Stimulated activated naive B cell treated with anti-CD40 and anti-IgM and Interleukin-4, amounts not matched to agents 10 μg/mL and 1 μg/mL and 100 μg/mL, for 72 hours (primary cell): ENCODE data around the gene ZC3H12C.
"Not testable (repeated sequence)": the region's sequence is repeated elsewhere in the genome, so short reads cannot be mapped to it uniquely, and the experiment has no call there.

Experiments used
- ATAC-seq, 2 donors: fragments of 150-1000 bp; cut with Tn5 transposase; replicated peaks; 2 replicates each; pipeline ENCODE4 v1.10.0; 2021; ENCODE audit warnings: moderate library complexity in 1 of 2
- DNase-seq: peaks from one replicate; pipeline ENCODE4 v3.0.0; 2021
- H3K27ac Mint-ChIP-seq: one replicate; pipeline ENCODE4 v1.8.0; 2022; ENCODE audit warnings: mild to moderate bottlenecking, mixed read lengths
- H3K27me3 Mint-ChIP-seq, 2 donors: one replicate each; pipeline ENCODE4 v1.8.0; 2022; ENCODE audit warnings: mixed read lengths in 2 of 2
- H3K36me3 Mint-ChIP-seq, 2 donors: one replicate each; pipeline ENCODE4 v1.8.0; 2022; ENCODE audit warnings: mixed read lengths in 2 of 2, mild to moderate bottlenecking in 1 of 2
- H3K4me1 Mint-ChIP-seq, 2 donors: one replicate each; pipeline ENCODE4 v1.8.0; 2022; ENCODE audit warnings: mixed read lengths in 2 of 2, mild to moderate bottlenecking in 1 of 2
- H3K4me3 Mint-ChIP-seq, 2 donors: one replicate each; pipeline ENCODE4 v1.8.0; 2022; ENCODE audit warnings: mild to moderate bottlenecking in 2 of 2, mixed read lengths in 2 of 2, moderate library complexity in 1 of 2
- H3K9me3 Mint-ChIP-seq, 2 donors: one replicate each; pipeline ENCODE4 v1.8.0; 2022; ENCODE audit warnings: mixed read lengths in 2 of 2, mild to moderate bottlenecking in 1 of 2

Gene ZC3H12C

DNA sequence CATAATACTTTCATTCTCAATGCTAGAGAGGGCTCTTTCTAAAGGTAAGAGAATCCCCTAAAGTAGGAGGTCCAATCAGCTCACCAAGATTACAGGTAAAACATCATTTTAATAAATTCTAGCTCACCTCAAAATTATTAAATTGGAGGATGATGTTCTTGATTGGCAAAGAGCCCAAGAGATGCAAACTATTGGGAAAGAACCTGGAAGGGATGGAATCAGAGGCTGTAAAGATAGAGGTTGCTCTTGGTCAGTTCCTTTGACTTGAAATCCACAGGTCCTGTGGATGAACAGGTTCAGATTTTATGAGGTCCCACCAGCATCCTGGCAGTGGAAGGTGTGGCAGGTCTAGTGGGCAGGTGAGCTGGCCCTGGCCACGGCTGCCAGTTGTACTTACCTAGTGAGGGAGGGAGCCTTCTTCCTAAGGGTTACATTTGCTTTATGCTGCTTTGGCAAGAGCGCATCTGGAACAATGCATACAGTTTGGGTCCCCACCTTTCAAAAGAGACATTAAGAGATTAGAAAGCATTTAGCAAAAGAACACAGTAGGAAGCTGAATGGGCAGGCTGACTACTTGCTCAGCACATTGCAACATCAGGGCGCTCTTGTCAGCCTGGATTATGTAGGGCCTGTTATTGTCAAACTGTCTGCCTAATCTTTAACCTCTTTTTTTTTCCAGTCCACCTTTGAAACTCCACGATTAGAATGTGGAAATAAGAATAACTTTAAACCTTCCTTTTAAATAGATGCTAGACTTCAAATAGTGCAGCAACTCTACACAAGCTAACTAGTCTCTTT lies 106.2 kb downstream of the ZC3H12C start:
- no peak for DNase-seq
- Mint-ChIP-seq H3K36me3 (no peaks in the 10 kb centered on the region), H3K9me3 (no peaks in the 10 kb centered on the region), H3K4me3 (no peak overlapping the region), H3K27me3 (peaks cover 28 to 35% of the 10 kb centered on the region in 2 donors), H3K4me1 (peaks cover 0 to 2% of the 10 kb centered on the region in 2 donors), H3K27ac (no peak overlapping the region)
- ATAC-seq = no peak

DNA sequence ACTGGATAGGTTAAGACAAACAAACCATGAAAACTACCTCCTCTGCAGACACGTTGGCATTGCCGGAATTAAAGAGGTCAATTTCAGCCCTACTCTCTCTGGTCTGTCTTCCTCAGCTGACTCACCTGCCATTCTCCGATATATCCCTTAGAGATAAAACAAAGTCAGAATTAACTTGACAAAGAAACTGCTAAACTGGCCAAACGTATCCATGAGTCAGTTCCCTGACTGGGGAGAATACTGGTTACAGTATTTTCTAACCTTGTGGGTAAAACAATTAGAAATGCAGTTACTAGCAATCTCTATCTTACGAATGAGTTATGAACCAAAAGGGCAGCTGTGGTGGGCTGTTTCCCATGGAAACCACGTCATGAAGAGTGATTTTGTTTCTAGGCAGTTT lies 107.0 kb downstream of the ZC3H12C start:
- H3K36me3 Mint-ChIP-seq = no peaks in the 10 kb centered on the region
- H3K27me3 Mint-ChIP-seq = peaks cover 24 to 30% of the 10 kb centered on the region in 2 donors
- H3K4me1 Mint-ChIP-seq = peaks cover 0 to 2% of the 10 kb centered on the region in 2 donors
- DNase-seq (no peak), ATAC-seq (no peak)
- no peaks in the 10 kb centered on the region for H3K9me3 Mint-ChIP-seq
- no peak overlapping the region for H3K4me3 Mint-ChIP-seq
- no peak overlapping the region for H3K27ac Mint-ChIP-seq

DNA sequence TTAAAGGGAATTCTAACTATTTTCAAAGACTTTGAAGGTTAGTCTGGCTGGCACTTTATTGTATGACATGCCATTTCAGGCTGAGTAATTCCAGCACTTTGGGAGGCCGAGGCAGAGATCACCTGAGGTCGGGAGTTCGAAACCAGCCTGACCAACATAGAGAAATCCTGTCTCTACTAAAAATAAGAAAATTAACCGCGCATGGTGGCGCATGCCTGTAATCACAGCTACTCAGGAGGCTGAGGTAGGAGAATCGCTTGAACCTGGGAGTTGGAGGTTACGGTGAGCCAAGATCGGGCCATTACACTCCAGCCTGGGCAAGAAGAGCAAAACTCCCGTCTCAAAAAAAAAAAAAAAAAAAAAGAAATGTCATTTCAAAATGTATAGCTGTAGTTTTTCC lies 107.6 kb downstream of the ZC3H12C start:
- DNase-seq (no peak), ATAC-seq (no peak)
- Mint-ChIP-seq H3K27me3 (peaks cover 18 to 24% of the 10 kb centered on the region in 2 donors), H3K4me1 (peaks cover 0 to 2% of the 10 kb centered on the region in 2 donors), H3K9me3 (no peaks in the 10 kb centered on the region), H3K27ac (no peak overlapping the region), H3K36me3 (no peaks in the 10 kb centered on the region), H3K4me3 (no peak overlapping the region)

DNA sequence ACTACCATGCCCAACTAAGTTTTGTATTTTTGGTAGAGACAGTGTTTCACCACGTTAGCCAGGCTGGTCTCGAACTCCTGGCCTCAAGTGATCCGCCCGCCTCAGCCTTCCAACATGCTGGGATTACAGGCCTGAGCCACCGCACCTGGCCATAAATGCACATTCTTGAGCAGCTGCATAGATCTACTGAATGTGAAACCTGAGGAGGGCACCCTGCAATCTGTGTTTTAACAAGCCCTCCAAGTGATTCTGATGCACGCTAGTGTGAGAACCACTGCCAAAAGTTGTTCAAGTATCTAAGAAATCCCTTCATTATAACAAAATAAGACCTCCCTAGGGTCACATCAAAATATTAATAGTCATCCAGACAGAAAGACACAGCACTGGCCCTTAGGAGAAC lies 113.9 kb downstream of the ZC3H12C start:
- Mint-ChIP-seq H3K27me3 (peaks cover 12 to 15% of the 10 kb centered on the region in 2 donors), H3K9me3 (no peaks in the 10 kb centered on the region), H3K27ac (no peak overlapping the region), H3K4me3 (no peak overlapping the region), H3K4me1 (peaks cover 3 to 5% of the 10 kb centered on the region in 2 donors), H3K36me3 (no peaks in the 10 kb centered on the region)
- DNase-seq (no peak), ATAC-seq (no peak)

DNA sequence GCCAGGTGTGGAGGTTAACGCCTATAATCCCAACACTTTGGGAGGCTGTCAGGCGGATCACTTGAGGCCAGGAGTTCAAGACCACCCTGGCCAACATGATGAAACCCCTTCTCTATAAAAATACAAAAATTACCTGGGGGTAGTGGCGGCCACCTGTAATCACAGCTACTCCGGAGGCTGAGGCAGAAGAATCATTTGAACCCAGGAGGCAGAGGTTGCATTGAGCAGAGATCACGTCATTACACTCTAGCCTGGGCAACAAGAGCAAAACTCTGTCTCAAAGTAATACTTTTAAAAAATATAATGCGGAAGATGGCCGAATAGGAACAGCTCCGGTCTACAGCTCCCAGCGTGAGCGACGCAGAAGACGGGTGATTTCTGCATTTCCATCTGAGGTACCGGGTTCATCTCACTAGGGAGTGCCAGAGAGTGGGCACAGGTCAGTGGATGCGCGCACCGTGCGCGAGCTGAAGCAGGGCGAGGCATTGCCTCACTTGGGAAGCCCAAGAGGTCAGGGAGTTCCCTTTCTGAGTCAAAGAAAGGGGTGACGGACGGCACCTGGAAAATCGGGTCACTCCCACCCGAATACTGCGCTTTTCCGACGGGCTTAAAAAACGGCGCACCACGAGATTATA lies 115.6 kb downstream of the ZC3H12C start:
- DNase-seq = not testable (repeated sequence)

DNA sequence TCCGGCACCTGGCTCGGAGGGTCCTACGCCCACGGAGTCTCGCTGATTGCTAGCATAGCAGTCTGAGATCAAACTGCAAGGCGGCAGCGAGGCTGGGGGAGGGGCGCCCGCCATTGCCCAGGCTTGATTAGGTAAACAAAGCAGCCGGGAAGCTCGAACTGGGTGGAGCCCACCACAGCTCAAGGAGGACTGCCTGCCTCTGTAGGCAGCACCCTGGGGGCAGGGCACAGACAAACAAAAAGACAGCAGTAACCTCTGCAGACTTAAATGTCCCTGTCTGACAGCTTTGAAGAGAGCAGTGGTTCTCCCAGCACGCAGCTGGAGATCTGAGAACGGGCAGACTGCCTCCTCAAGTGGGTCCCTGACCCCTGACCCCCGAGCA lies 116.1 kb downstream of the ZC3H12C start:
- DNase-seq, ATAC-seq, H3K4me1 Mint-ChIP-seq, H3K27ac Mint-ChIP-seq, H3K9me3 Mint-ChIP-seq, H3K36me3 Mint-ChIP-seq: not testable (repeated sequence)
- Mint-ChIP-seq H3K4me3 (peak overlapping the region in 1 of 2 donors; percentile 78), H3K27me3 (peaks cover 7 to 11% of the 10 kb centered on the region in 2 donors)

More for the DNA sequence above, 115.6 kb downstream of the ZC3H12C start:
- H3K27ac Mint-ChIP-seq, H3K9me3 Mint-ChIP-seq, H3K36me3 Mint-ChIP-seq, H3K4me1 Mint-ChIP-seq, ATAC-seq: not testable (repeated sequence)
- Mint-ChIP-seq H3K4me3 (peak overlapping the region; percentile 75 to 78), H3K27me3 (peaks cover 7 to 11% of the 10 kb centered on the region in 2 donors)

DNA sequence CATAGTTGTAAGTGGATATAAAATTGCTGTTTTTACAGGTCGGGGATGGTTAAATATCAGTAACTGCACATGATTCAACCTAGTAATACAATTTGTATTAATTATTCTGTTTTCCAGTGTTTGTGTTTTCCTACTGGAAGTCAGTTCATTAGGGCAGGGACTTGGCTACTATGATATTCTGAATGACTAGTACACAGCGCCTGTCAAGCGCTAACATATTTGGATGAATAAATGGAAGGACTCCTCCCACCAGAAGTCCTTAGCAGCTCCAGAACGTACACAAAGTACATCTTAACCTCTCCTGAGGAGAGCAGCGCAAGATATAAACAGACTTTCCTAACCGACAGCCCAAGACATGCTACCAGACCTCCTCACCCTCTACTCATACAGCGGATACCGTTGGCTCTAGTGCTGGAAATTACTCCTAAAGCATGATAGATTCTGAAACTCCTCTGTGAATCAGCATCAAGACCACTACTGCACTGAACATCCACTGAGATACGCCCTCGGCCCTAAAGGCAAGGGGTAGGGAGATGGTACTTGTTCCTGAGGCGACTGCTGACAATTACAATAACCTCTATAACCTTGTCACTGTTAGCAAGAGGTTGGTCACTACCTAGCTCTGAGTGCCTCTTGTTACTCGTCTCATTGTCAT lies 124.2 kb downstream of the ZC3H12C start:
- H3K4me1 Mint-ChIP-seq = no peaks in the 10 kb centered on the region
- H3K27me3 Mint-ChIP-seq = no peaks in the 10 kb centered on the region
- H3K9me3 Mint-ChIP-seq = no peaks in the 10 kb centered on the region
- no peak overlapping the region for H3K27ac Mint-ChIP-seq
- no peak for ATAC-seq
- peaks cover 3 to 8% of the 10 kb centered on the region in 2 donors for H3K36me3 Mint-ChIP-seq
- no peak overlapping the region for H3K4me3 Mint-ChIP-seq
- DNase-seq = no peak

DNA sequence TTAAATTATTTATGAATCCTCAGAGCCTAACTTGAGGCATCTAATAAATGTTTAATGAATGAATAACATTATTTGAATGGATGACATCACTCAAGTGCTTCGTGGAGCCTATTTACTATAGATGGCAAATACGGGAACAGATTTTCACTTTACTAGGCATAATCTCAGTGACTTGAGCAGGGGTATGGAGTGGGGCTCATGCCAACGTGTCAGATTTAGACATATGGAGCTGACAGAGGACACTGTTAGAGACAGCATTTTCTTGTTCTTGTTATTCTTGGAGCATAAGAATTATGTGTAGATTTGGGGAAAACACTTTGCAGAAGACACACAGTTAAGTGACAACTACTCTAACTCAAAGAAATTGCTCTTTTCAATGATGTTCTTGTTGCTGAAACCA lies 124.7 kb downstream of the ZC3H12C start:
- H3K36me3 Mint-ChIP-seq = peaks cover 3 to 8% of the 10 kb centered on the region in 2 donors
- no peak overlapping the region for H3K27ac Mint-ChIP-seq
- H3K4me3 Mint-ChIP-seq = no peak overlapping the region
- no peaks in the 10 kb centered on the region for H3K27me3 Mint-ChIP-seq
- H3K4me1 Mint-ChIP-seq = no peaks in the 10 kb centered on the region
- DNase-seq (no peak), ATAC-seq (no peak)
- no peaks in the 10 kb centered on the region for H3K9me3 Mint-ChIP-seq

DNA sequence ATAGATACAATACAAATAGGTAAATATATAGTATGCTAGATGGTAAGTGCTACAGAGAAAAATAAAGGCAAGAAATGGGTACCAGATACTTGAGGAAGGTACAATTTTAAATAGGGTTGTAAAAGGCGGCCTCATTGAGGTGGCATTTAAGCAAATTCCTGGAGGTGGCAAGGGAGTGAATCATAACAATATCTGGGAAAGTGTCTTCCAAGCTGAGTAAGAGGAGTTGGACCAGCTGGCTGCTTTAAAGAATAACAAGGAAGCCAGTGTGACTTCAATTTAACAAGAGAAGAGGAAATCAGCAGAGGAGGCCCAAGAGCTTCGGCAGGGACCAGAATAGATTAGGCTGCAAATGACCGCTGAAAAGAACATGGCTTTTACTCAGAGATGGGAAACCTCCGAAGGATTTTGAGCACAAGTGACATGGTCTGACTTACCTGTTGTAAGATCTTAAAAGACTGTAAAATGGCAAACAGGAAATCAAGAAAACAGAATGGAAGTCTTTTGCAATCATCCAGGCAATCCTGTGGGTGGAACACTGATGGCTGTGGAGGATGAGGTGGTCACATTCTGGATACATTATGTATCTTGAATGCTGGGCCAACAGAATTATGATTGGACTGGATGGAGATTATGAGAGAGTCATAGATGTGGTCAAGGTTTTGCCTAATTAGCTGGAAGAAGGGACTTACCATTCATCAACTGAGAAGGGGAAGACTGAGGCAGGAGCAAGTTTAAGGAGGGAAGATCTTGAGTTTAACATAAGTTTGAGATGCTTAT lies 126.0 kb downstream of the ZC3H12C start:
- ATAC-seq (no peak), DNase-seq (no peak)
- Mint-ChIP-seq H3K4me3 (no peak overlapping the region), H3K4me1 (no peaks in the 10 kb centered on the region), H3K27ac (no peak overlapping the region), H3K9me3 (no peaks in the 10 kb centered on the region), H3K36me3 (peaks cover 8 to 12% of the 10 kb centered on the region in 2 donors), H3K27me3 (no peaks in the 10 kb centered on the region)
